NB4 (cell line): ENCODE measurements around the gene CNNM4.

Experiments
- CTCF ChIP-seq: IDR thresholded peaks from one replicate; pipeline ENCODE4 v1.5.1; 2012; ENCODE audit warnings: low read depth, low read length
- MYC ChIP-seq: IDR thresholded peaks from 2 replicates; pipeline ENCODE4 v1.6.1; 2011; ENCODE audit warnings: low read depth, low read length
- POLR2A ChIP-seq: IDR thresholded peaks from 2 replicates; pipeline ENCODE4 v1.6.1; 2011; ENCODE audit warnings: mild to moderate bottlenecking; ENCODE audit not compliant: insufficient read length; ENCODE audit errors: extremely low read depth
- TF ChIP-seq, protein P1 (sequence below): IDR thresholded peaks from 2 replicates; pipeline ENCODE4 v1.6.1; 2011; ENCODE audit warnings: low read depth, low read length

DNA sequence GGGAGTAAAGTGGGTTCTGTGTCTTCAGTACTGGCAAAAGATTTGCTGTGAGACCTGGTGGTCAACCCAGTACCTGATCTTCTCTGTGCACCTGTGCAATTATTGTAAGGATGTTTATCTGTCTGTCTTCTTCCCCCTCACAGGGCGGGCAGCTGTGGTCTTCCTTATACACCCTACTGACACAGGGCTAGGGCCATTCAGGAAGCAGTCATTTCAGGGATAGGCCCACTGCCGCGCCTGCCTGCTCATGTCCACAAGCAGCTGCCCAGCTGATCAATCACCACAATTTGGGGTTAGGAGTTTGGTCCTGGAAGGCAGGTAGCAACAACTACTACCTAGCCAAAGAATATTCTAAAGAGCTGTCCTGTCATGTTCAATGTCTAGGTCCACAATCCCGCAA, 1.2 kb upstream of the CNNM4 start:
- TF ChIP-seq POLR2A, result no peak
- no peak for TF ChIP-seq MYC
- no peak for TF ChIP-seq CTCF
- TF ChIP-seq, protein P1, sequence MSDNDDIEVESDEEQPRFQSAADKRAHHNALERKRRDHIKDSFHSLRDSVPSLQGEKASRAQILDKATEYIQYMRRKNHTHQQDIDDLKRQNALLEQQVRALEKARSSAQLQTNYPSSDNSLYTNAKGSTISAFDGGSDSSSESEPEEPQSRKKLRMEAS, result no peak
